ENCODE results near the gene DGKI. TPM values are rescaled to one million over a fixed set of nuclear protein-coding genes. Genes with fewer than 3 reads are reported as not detected.

Gene DGKI
- total RNA-seq, 1 experiment from 2014 or later = 0.79 TPM

DNA sequence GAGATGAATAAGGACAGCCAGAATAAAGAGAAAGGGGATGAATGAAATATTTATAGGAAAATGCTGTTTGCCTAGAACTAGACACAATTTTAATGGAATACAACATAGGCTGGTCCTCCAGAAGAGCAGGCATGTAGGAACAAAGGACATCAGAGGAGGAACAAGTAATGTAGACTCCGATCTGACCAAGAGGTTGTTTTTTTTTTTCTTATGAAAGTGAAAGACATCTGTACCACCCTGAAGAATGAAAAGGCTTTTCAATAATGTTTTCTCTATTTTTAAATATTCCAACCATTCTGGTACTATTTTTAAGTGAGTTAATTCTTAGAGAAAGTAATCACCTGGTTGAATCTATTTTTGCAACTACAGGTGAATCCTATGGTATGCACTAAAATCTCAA, 366.4 kb downstream of the DGKI start:
- Mint-ChIP-seq H3K36me3 (no peaks in the 10 kb centered on the region), H3K4me1 (no peaks in the 10 kb centered on the region), H3K9me3 (peaks cover 7% of the 10 kb centered on the region), H3K27me3 (ENCODE audit: low read depth) (no peaks in the 10 kb centered on the region; the same call in 1 of the 2 replicates), H3K27ac (no peak overlapping the region), H3K4me3 (no peak overlapping the region)
- TF ChIP-seq, protein P1, sequence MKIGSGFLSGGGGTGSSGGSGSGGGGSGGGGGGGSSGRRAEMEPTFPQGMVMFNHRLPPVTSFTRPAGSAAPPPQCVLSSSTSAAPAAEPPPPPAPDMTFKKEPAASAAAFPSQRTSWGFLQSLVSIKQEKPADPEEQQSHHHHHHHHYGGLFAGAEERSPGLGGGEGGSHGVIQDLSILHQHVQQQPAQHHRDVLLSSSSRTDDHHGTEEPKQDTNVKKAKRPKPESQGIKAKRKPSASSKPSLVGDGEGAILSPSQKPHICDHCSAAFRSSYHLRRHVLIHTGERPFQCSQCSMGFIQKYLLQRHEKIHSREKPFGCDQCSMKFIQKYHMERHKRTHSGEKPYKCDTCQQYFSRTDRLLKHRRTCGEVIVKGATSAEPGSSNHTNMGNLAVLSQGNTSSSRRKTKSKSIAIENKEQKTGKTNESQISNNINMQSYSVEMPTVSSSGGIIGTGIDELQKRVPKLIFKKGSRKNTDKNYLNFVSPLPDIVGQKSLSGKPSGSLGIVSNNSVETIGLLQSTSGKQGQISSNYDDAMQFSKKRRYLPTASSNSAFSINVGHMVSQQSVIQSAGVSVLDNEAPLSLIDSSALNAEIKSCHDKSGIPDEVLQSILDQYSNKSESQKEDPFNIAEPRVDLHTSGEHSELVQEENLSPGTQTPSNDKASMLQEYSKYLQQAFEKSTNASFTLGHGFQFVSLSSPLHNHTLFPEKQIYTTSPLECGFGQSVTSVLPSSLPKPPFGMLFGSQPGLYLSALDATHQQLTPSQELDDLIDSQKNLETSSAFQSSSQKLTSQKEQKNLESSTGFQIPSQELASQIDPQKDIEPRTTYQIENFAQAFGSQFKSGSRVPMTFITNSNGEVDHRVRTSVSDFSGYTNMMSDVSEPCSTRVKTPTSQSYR (CRISPR knock-in tag; IDR thresholded peaks at IDR 0.05) = no peak
- TF ChIP-seq ZNF219 (CRISPR knock-in tag; IDR thresholded peaks at IDR 0.05; ENCODE audit: borderline replicate concordance) (no peak), TP53 (CRISPR knock-in tag; IDR thresholded peaks at IDR 0.05) (no peak), MYBL2 (CRISPR knock-in tag; IDR thresholded peaks at IDR 0.05) (no peak), ESRRA (CRISPR knock-in tag; IDR thresholded peaks at IDR 0.05; ENCODE audit: borderline replicate concordance) (no peak), ELF4 (CRISPR knock-in tag; IDR thresholded peaks at IDR 0.05; ENCODE audit: low read depth) (no peak), ZNF396 (CRISPR knock-in tag; IDR thresholded peaks at IDR 0.05; ENCODE audit: borderline replicate concordance) (no peak), NR1H2 (CRISPR knock-in tag; IDR thresholded peaks at IDR 0.05) (no peak), ZNF263 (CRISPR knock-in tag; IDR thresholded peaks at IDR 0.05; ENCODE audit: low read depth) (no peak), FOXK1 (CRISPR knock-in tag; IDR thresholded peaks at IDR 0.05) (no peak), TEAD4 (CRISPR knock-in tag; IDR thresholded peaks at IDR 0.05) (no peak), HMGA2 (CRISPR knock-in tag; IDR thresholded peaks at IDR 0.05) (no peak)
- TF ChIP-seq, protein P2, sequence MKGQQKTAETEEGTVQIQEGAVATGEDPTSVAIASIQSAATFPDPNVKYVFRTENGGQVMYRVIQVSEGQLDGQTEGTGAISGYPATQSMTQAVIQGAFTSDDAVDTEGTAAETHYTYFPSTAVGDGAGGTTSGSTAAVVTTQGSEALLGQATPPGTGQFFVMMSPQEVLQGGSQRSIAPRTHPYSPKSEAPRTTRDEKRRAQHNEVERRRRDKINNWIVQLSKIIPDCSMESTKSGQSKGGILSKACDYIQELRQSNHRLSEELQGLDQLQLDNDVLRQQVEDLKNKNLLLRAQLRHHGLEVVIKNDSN (CRISPR knock-in tag; IDR thresholded peaks at IDR 0.05) = no peak
- TF ChIP-seq, protein P3, sequence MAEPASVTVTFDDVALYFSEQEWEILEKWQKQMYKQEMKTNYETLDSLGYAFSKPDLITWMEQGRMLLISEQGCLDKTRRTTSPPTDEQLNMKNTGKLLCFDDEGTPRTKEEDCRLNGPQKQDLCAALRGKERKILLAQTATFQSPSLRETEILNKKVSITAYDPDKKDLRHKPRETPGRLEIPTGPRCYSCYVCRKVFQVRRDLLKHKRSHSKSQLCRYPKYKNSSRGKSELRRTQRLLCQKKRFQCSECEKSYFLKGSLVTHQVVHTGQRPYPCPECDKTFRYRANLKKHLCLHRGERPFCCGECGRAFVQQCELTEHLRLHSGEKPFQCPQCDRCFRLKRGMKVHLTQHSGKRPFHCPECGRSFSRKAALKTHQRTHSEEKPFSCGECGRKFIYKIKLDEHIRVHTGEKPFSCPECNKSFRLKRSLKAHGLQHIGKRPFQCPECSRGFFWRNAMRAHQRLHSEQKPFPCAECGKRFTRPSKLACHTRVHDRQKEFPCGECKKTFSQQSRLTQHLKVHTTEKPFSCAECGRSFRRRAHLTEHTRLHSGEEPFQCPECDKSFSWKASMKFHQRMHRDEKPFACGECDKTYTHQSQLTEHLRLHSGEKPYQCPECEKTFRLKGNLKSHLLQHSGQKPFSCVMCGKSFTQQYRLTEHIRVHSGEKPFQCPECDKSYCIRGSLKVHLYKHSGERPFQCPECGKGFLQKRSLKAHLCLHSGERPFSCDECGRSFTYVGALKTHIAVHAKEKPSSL (CRISPR knock-in tag; conservative IDR thresholded peaks at IDR 0.05) = no peak
- TF ChIP-seq, protein P4, sequence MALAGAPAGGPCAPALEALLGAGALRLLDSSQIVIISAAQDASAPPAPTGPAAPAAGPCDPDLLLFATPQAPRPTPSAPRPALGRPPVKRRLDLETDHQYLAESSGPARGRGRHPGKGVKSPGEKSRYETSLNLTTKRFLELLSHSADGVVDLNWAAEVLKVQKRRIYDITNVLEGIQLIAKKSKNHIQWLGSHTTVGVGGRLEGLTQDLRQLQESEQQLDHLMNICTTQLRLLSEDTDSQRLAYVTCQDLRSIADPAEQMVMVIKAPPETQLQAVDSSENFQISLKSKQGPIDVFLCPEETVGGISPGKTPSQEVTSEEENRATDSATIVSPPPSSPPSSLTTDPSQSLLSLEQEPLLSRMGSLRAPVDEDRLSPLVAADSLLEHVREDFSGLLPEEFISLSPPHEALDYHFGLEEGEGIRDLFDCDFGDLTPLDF (CRISPR knock-in tag; IDR thresholded peaks at IDR 0.05) = no peak
- TF ChIP-seq, protein P5, sequence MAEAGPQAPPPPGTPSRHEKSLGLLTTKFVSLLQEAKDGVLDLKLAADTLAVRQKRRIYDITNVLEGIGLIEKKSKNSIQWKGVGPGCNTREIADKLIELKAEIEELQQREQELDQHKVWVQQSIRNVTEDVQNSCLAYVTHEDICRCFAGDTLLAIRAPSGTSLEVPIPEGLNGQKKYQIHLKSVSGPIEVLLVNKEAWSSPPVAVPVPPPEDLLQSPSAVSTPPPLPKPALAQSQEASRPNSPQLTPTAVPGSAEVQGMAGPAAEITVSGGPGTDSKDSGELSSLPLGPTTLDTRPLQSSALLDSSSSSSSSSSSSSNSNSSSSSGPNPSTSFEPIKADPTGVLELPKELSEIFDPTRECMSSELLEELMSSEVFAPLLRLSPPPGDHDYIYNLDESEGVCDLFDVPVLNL (CRISPR knock-in tag; IDR thresholded peaks at IDR 0.05; ENCODE audit: borderline replicate concordance, low read depth) = no peak
- TF ChIP-seq, protein P6, sequence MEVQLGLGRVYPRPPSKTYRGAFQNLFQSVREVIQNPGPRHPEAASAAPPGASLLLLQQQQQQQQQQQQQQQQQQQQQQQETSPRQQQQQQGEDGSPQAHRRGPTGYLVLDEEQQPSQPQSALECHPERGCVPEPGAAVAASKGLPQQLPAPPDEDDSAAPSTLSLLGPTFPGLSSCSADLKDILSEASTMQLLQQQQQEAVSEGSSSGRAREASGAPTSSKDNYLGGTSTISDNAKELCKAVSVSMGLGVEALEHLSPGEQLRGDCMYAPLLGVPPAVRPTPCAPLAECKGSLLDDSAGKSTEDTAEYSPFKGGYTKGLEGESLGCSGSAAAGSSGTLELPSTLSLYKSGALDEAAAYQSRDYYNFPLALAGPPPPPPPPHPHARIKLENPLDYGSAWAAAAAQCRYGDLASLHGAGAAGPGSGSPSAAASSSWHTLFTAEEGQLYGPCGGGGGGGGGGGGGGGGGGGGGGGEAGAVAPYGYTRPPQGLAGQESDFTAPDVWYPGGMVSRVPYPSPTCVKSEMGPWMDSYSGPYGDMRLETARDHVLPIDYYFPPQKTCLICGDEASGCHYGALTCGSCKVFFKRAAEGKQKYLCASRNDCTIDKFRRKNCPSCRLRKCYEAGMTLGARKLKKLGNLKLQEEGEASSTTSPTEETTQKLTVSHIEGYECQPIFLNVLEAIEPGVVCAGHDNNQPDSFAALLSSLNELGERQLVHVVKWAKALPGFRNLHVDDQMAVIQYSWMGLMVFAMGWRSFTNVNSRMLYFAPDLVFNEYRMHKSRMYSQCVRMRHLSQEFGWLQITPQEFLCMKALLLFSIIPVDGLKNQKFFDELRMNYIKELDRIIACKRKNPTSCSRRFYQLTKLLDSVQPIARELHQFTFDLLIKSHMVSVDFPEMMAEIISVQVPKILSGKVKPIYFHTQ (CRISPR knock-in tag; IDR thresholded peaks at IDR 0.05) = no peak
- TF ChIP-seq, protein P7, sequence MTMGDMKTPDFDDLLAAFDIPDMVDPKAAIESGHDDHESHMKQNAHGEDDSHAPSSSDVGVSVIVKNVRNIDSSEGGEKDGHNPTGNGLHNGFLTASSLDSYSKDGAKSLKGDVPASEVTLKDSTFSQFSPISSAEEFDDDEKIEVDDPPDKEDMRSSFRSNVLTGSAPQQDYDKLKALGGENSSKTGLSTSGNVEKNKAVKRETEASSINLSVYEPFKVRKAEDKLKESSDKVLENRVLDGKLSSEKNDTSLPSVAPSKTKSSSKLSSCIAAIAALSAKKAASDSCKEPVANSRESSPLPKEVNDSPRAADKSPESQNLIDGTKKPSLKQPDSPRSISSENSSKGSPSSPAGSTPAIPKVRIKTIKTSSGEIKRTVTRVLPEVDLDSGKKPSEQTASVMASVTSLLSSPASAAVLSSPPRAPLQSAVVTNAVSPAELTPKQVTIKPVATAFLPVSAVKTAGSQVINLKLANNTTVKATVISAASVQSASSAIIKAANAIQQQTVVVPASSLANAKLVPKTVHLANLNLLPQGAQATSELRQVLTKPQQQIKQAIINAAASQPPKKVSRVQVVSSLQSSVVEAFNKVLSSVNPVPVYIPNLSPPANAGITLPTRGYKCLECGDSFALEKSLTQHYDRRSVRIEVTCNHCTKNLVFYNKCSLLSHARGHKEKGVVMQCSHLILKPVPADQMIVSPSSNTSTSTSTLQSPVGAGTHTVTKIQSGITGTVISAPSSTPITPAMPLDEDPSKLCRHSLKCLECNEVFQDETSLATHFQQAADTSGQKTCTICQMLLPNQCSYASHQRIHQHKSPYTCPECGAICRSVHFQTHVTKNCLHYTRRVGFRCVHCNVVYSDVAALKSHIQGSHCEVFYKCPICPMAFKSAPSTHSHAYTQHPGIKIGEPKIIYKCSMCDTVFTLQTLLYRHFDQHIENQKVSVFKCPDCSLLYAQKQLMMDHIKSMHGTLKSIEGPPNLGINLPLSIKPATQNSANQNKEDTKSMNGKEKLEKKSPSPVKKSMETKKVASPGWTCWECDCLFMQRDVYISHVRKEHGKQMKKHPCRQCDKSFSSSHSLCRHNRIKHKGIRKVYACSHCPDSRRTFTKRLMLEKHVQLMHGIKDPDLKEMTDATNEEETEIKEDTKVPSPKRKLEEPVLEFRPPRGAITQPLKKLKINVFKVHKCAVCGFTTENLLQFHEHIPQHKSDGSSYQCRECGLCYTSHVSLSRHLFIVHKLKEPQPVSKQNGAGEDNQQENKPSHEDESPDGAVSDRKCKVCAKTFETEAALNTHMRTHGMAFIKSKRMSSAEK (CRISPR knock-in tag; IDR thresholded peaks at IDR 0.05; ENCODE audit: borderline replicate concordance) = no peak
- TF ChIP-seq, protein P8, sequence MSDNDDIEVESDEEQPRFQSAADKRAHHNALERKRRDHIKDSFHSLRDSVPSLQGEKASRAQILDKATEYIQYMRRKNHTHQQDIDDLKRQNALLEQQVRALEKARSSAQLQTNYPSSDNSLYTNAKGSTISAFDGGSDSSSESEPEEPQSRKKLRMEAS (CRISPR knock-in tag; IDR thresholded peaks at IDR 0.05) = no peak
- ChIA-PET POLR2A (no interaction called here), CTCF (no interaction called here)
- ATAC-seq (no peak), DNase-seq (ENCODE audit: low spot score) (no peak)
